HepG2 (cell line): ENCODE measurements around the gene CDK18. TPM values are rescaled to one million over a fixed set of nuclear protein-coding genes. Genes with fewer than 3 reads are reported as not detected.

ENCODE experiments used
- ARID4A ChIP-seq: sonication (generic); formaldehyde crosslinking; IDR thresholded peaks from 2 replicates; pipeline ENCODE4 v1.5.0; 2020; ENCODE audit warnings: mild to moderate bottlenecking, missing genetic modification reagents, borderline replicate concordance
- ATF7-NPFF ChIP-seq: sonication (generic); formaldehyde crosslinking; IDR thresholded peaks from 2 replicates; pipeline ENCODE4 v1.8.1; 2023; ENCODE audit warnings: mild to moderate bottlenecking, low read depth, missing genetic modification reagents, moderate library complexity
- FOXO4 ChIP-seq: sonication (generic); formaldehyde crosslinking; conservative IDR thresholded peaks from 2 replicates; pipeline ENCODE4 v1.8.1; 2023; ENCODE audit warnings: missing genetic modification reagents
- FOXP1 ChIP-seq, 2 experiments: fragments of 450-650 bp in 1 of 2; IDR thresholded peaks; 2 replicates each; pipeline ENCODE4 v1.6.1; 2017 to 2018; ENCODE audit warnings: antibody characterized with exemption in 1 of 2
- HIVEP1 ChIP-seq: sonication (generic); formaldehyde crosslinking; IDR thresholded peaks from 2 replicates; pipeline ENCODE4 v1.4.0; 2020; ENCODE audit warnings: mild to moderate bottlenecking, missing genetic modification reagents
- HNRNPH1 ChIP-seq: fragments of 200-400 bp; formaldehyde crosslinking; optimal IDR thresholded peaks from 2 replicates; pipeline ENCODE3; 2017; ENCODE audit warnings: mild to moderate bottlenecking, low read depth, low read length
- RAD51 ChIP-seq: fragments of 450-650 bp; IDR thresholded peaks from 2 replicates; pipeline ENCODE4 v1.6.1; 2016; ENCODE audit warnings: borderline replicate concordance
- RFXAP ChIP-seq: sonication (generic); formaldehyde crosslinking; IDR thresholded peaks from 2 replicates; pipeline ENCODE4 v1.4.0; 2020; ENCODE audit warnings: missing genetic modification reagents, borderline replicate concordance
- ZBTB21 ChIP-seq: sonication (generic); formaldehyde crosslinking; IDR thresholded peaks from 2 replicates; pipeline ENCODE4 v1.4.0; 2020; ENCODE audit warnings: missing genetic modification reagents
- ZNF367 ChIP-seq: sonication (generic); formaldehyde crosslinking; IDR thresholded peaks from 2 replicates; pipeline ENCODE4 v1.4.0; 2020; ENCODE audit warnings: missing genetic modification reagents, borderline replicate concordance
- ZNF841 ChIP-seq: sonication (generic); formaldehyde crosslinking; IDR thresholded peaks from 2 replicates; pipeline ENCODE4 v1.8.1; 2023; ENCODE audit warnings: missing genetic modification reagents, borderline replicate concordance
- ZSCAN22 ChIP-seq: sonication (generic); formaldehyde crosslinking; IDR thresholded peaks from 2 replicates; pipeline ENCODE4 v1.4.0; 2020; ENCODE audit warnings: mild to moderate bottlenecking, missing genetic modification reagents
- polyA plus RNA-seq, 8 experiments: library from polyadenylated mRNA; depleted of rRNA in 3 of 8; stranded (reverse) in 7 of 8; unstranded in 1 of 8; fragments of >200 nt; fragmentation: Illumina TruSeq in 4 of 8; extraction: Trizol in 4 of 8; gene quantifications; 2 replicates each; pipeline versions ENCODE4 v1.2.1 to v1.2.3, GENCODE V29; 2011 to 2016; ENCODE audit warnings: low read depth in 4 of 8, missing spikeins in 1 of 8, mixed read lengths in 1 of 8; ENCODE audit not compliant: insufficient read depth in 1 of 8
- total RNA-seq, 5 experiments: library from RNA; depleted of rRNA; stranded (reverse); fragments of >200 nt; fragmentation: Illumina TruSeq; extraction: Trizol; gene quantifications; 2 replicates each; pipeline ENCODE4 v1.2.3, GENCODE V29; 2016; ENCODE audit warnings: low read depth in 1 of 5
- TF ChIP-seq, protein P1 (sequence below), 2 experiments: sonication (generic) in 1 of 2; formaldehyde crosslinking in 1 of 2; IDR thresholded peaks; 2 replicates each; pipeline versions ENCODE4 v1.4.0 to v1.6.1; 2018 to 2020; ENCODE audit warnings: missing genetic modification reagents in 2 of 2, borderline replicate concordance in 1 of 2, low read depth in 1 of 2, mild to moderate bottlenecking in 1 of 2, missing biosample characterization in 1 of 2
- TF ChIP-seq, protein P2 (sequence below): sonication (generic); formaldehyde crosslinking; IDR thresholded peaks from 2 replicates; pipeline ENCODE4 v1.4.0; 2020; ENCODE audit warnings: missing genetic modification reagents, borderline replicate concordance
- TF ChIP-seq, protein P3 (sequence below): sonication (generic); formaldehyde crosslinking; IDR thresholded peaks from 2 replicates; pipeline ENCODE4 v1.4.0; 2020; ENCODE audit warnings: missing genetic modification reagents
- TF ChIP-seq, protein P4 (sequence below): sonication (generic); formaldehyde crosslinking; IDR thresholded peaks from 2 replicates; pipeline ENCODE4 v1.4.0; 2020; ENCODE audit warnings: missing genetic modification reagents, borderline replicate concordance

The CDK18 gene
- total and polyA plus RNA-seq, 2 of the 13 experiments (the other 11 are each of a cell fraction or from before 2014, with no cell fraction given): 6.4 to 38.8 TPM

DNA sequence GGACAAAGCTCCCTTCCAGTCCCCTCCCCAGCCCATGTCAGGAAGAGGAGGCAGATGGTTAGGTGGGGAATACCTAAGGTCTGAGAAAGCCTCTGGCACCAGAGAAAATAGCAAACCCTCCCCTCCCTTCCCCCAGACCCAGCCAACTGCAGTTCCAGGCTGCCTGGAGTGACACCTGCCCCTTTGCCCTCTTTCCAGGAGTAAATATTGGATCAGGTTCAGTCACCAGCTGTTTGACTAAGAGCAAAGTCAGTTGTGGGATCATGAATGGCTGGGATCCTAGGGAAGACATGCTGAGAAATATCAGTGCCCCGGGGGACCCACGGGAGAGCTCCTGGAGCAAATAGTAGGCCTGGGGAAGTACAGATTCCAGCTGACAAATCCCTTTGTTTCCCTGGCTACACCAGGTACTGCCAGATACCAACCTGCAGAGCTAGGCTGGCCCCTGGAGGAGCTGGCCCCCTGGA lies 12.2 kb upstream of the CDK18 start (continued):
- peak; percentile 69; the same call in 1 of the 2 replicates for TF ChIP-seq ARID4A
- no peak for TF ChIP-seq ATF7-NPFF (CRISPR knock-in tag)
- TF ChIP-seq, protein P1, sequence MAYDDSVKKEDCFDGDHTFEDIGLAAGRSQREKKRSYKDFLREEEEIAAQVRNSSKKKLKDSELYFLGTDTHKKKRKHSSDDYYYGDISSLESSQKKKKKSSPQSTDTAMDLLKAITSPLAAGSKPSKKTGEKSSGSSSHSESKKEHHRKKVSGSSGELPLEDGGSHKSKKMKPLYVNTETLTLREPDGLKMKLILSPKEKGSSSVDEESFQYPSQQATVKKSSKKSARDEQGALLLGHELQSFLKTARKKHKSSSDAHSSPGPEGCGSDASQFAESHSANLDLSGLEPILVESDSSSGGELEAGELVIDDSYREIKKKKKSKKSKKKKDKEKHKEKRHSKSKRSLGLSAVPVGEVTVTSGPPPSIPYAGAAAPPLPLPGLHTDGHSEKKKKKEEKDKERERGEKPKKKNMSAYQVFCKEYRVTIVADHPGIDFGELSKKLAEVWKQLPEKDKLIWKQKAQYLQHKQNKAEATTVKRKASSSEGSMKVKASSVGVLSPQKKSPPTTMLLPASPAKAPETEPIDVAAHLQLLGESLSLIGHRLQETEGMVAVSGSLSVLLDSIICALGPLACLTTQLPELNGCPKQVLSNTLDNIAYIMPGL (CRISPR knock-in tag; IDR thresholded peaks at IDR 0.05; ENCODE audit: borderline replicate concordance in 1 of 2, low read depth in 1 of 2): no peak
- TF ChIP-seq ZNF367 (CRISPR knock-in tag): no peak
- TF ChIP-seq RFXAP: no peak
- TF ChIP-seq, protein P2, sequence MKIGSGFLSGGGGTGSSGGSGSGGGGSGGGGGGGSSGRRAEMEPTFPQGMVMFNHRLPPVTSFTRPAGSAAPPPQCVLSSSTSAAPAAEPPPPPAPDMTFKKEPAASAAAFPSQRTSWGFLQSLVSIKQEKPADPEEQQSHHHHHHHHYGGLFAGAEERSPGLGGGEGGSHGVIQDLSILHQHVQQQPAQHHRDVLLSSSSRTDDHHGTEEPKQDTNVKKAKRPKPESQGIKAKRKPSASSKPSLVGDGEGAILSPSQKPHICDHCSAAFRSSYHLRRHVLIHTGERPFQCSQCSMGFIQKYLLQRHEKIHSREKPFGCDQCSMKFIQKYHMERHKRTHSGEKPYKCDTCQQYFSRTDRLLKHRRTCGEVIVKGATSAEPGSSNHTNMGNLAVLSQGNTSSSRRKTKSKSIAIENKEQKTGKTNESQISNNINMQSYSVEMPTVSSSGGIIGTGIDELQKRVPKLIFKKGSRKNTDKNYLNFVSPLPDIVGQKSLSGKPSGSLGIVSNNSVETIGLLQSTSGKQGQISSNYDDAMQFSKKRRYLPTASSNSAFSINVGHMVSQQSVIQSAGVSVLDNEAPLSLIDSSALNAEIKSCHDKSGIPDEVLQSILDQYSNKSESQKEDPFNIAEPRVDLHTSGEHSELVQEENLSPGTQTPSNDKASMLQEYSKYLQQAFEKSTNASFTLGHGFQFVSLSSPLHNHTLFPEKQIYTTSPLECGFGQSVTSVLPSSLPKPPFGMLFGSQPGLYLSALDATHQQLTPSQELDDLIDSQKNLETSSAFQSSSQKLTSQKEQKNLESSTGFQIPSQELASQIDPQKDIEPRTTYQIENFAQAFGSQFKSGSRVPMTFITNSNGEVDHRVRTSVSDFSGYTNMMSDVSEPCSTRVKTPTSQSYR: peak; percentile 78; the same call in 1 of the 2 replicates
- no peak for TF ChIP-seq ZSCAN22 (CRISPR knock-in tag)
- TF ChIP-seq RAD51: no peak
- TF ChIP-seq HIVEP1: no peak
- 0 out of 2 replicates have a peak, but pooled peaks have one; percentile 32 for TF ChIP-seq FOXP1 (IDR thresholded peaks at IDR 0.05)
- TF ChIP-seq FOXP1 (CRISPR knock-in tag; IDR thresholded peaks at IDR 0.05): peak; percentile 56; the same call in 1 of the 2 replicates
- TF ChIP-seq, protein P3, sequence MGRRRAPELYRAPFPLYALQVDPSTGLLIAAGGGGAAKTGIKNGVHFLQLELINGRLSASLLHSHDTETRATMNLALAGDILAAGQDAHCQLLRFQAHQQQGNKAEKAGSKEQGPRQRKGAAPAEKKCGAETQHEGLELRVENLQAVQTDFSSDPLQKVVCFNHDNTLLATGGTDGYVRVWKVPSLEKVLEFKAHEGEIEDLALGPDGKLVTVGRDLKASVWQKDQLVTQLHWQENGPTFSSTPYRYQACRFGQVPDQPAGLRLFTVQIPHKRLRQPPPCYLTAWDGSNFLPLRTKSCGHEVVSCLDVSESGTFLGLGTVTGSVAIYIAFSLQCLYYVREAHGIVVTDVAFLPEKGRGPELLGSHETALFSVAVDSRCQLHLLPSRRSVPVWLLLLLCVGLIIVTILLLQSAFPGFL (CRISPR knock-in tag): no peak
- no peak for TF ChIP-seq ZBTB21 (CRISPR knock-in tag)
- TF ChIP-seq ZNF841 (CRISPR knock-in tag): no peak
- no peak for TF ChIP-seq HNRNPH1
- TF ChIP-seq FOXO4 (CRISPR knock-in tag): no peak
- TF ChIP-seq, protein P4, sequence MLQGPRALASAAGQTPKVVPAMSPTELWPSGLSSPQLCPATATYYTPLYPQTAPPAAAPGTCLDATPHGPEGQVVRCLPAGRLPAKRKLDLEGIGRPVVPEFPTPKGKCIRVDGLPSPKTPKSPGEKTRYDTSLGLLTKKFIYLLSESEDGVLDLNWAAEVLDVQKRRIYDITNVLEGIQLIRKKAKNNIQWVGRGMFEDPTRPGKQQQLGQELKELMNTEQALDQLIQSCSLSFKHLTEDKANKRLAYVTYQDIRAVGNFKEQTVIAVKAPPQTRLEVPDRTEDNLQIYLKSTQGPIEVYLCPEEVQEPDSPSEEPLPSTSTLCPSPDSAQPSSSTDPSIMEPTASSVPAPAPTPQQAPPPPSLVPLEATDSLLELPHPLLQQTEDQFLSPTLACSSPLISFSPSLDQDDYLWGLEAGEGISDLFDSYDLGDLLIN (CRISPR knock-in tag): no peak
